HEK293T (cell line): Measurements from ENCODE around the gene NXPH2.

Experiments used
- CTBP1 ChIP-seq: fragments of 450-650 bp; IDR thresholded peaks from 2 replicates; pipeline ENCODE4 v1.6.1; 2016; ENCODE audit warnings: borderline replicate concordance
- LEF1 ChIP-seq: fragments of 450-650 bp; IDR thresholded peaks from 2 replicates; pipeline ENCODE4 v1.6.1; 2017; ENCODE audit warnings: mild to moderate bottlenecking, borderline replicate concordance
- SP1 ChIP-seq: fragments of 450-650 bp; IDR thresholded peaks from 2 replicates; pipeline ENCODE4 v1.6.1; 2017
- SUZ12 ChIP-seq: fragments of 450-650 bp; IDR thresholded peaks from 2 replicates; pipeline ENCODE4 v1.6.1; 2016; ENCODE audit warnings: mild to moderate bottlenecking
- TF ChIP-seq, protein P1 (sequence below): fragments of 450-650 bp; IDR thresholded peaks from 2 replicates; pipeline ENCODE4 v1.6.1; 2016

- TF ChIP-seq CTBP1: no peak
- no peak for TF ChIP-seq SP1
- TF ChIP-seq, protein P1, sequence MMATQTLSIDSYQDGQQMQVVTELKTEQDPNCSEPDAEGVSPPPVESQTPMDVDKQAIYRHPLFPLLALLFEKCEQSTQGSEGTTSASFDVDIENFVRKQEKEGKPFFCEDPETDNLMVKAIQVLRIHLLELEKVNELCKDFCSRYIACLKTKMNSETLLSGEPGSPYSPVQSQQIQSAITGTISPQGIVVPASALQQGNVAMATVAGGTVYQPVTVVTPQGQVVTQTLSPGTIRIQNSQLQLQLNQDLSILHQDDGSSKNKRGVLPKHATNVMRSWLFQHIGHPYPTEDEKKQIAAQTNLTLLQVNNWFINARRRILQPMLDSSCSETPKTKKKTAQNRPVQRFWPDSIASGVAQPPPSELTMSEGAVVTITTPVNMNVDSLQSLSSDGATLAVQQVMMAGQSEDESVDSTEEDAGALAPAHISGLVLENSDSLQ: no peak
- TF ChIP-seq LEF1: no peak
- TF ChIP-seq SUZ12: no peak
These were observed 47.5 kb downstream of the NXPH2 start for GRCh38 chr2:138732651-138733050.
